ENCODE results near the gene STK25.
A peak's percentile ranks its signal among the peaks of the same experiment; 100 is the strongest.

STK25 gene

DNA sequence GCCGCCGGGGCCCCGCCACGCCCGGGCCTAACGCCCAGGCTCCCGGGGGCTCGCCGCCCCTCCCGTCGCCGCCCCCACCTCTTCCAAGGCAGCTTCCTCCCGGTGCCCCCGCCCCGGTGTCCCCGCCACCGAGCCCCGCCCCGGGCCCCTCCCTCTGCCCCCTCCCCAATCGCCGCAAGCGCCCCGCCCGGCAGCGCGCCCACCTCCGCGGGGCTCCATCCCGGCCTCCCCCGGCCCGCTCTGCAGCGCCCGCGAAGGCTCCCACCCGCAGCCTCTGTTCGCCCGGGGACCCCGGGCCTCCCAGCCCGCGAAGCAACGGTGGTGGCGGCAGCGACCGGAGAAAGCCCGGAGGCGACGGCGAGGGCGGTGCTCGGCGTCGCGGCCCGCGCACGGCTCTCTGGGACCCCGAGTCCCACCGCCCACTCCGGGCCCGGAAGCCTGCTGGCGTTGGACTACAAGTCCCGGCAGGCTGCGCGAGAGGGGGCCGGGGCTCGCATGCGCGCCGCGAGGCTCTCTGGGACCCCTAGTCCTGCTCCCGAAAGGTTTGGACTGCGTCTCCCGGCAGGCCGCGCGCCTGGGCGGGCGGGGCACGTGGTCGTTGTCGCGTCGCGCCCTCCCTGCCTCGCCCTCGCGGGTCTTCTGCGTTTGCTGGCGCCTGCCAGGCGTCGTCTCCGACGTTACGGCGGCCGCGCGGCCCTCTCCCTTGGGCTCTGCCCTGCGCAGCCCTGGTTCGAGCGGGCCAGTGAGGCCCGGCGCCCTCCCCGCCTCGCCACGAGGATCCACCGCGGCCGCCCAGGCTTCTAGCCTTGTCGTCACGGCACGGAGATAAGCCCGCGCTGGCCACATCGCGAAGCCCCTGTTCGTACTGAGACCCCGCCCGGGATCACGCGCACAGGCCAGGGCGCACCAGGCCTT, at the start of gene STK25:
TSS of gene STK25 (minus strand) at position 345 of the 915 bp plus-strand sequence. CDS start 549 bp downstream, outside the sequence.
- H3K36me3 Mint-ChIP-seq = no peaks in the 10 kb centered on the region
- H3K4me3 Mint-ChIP-seq = peak within 1 kb of the TSS; percentile 87
- ATAC-seq = peak; percentile 97
- H3K9me3 Mint-ChIP-seq = no peaks in the 10 kb centered on the region
- H3K27me3 Mint-ChIP-seq = no peaks in the 10 kb centered on the region
- H3K4me1 Mint-ChIP-seq = peaks cover 47% of the 10 kb centered on the region
- peak within 1 kb of the TSS; percentile 72 for H3K27ac Mint-ChIP-seq

DNA sequence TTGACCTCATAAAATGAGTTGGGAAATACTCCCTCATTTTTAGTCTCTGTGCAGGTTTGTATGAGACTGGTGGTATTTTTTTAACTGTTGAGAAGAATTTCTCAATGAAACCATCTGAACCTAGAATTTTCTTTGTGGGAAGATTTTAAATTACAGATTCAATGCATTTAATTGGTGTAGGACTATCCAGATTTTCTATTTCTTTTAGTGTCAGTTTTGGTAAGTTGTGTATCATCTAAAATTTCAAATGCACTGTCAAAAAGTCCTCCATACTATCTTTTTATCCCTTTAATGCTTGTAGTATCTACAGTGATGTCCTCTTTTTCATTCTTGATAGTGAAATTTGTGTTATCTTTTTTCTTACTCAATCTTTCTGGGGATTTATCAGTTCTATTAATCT, 48.4 kb upstream of the STK25 start:
- Mint-ChIP-seq H3K4me3 (no peak overlapping the region), H3K9me3 (peaks cover 13% of the 10 kb centered on the region), H3K36me3 (peaks cover 11% of the 10 kb centered on the region), H3K27ac (no peak overlapping the region), H3K27me3 (peaks cover 80% of the 10 kb centered on the region), H3K4me1 (peaks cover 7% of the 10 kb centered on the region)
- ATAC-seq = no peak

DNA sequence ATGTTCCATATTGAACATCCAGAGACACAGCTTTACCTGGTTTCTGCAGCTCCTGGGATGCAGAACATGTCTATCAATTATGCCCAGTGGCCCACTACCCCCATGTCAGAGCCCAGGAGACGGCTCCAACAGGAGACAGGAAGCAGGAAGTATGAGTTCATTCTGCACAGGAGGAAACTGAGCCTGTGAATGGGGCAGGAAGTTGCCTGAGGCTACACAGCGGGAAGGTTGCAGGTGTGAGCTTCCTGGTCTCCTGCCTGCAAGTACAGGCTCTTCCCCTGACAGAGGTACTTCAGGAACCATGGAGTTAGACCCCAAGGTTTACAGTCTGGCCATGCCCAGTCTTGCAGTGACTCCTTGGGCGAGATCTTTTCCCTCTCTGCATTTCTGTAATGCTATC, 47.3 kb upstream of the STK25 start:
- Mint-ChIP-seq H3K27ac (no peak overlapping the region), H3K27me3 (peaks cover 83% of the 10 kb centered on the region), H3K4me3 (no peak overlapping the region), H3K4me1 (peaks cover 7% of the 10 kb centered on the region), H3K9me3 (peaks cover 13% of the 10 kb centered on the region), H3K36me3 (peaks cover 11% of the 10 kb centered on the region)
- ATAC-seq = no peak

DNA sequence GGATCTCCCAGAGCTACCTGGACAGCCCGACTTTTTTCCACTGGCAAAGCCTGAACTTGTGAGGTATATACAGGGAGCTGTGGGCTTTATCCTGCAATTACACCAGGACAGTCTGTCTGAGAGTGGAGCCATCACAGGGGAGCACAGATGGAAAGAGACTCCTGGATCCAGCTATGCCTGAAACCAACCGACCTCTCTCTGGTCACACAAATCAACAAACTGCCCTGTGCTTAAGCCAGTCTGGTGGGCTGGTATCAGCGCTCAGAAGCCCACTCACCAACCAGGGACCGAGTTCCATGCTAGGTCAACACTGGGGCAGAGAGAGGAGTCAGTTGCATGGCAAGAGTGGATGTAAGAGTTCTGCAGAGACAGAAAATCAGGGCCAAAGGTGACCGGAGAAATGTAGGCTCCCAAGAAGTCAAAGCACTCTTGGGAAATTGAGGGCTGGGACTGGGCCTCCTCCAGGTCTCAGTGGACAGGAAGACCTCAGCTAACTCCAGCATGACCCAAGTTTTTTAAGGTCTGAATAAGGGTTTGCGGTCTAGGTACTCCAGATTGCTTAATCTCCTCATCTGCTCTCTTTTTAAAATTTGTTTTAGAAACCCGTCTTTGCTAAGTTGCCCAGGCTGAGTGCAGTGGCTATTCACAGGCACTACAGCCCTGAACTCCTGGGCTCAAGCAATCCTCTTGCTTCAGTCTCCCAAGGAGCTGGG, 46.4 kb upstream of the STK25 start:
- ATAC-seq = no peak
- peaks cover under 1% of the 10 kb centered on the region for H3K4me1 Mint-ChIP-seq
- H3K36me3 Mint-ChIP-seq = peaks cover 11% of the 10 kb centered on the region
- H3K27me3 Mint-ChIP-seq = peaks cover 74% of the 10 kb centered on the region
- peaks cover 13% of the 10 kb centered on the region for H3K9me3 Mint-ChIP-seq
- no peak overlapping the region for H3K27ac Mint-ChIP-seq
- H3K4me3 Mint-ChIP-seq = no peak overlapping the region

DNA sequence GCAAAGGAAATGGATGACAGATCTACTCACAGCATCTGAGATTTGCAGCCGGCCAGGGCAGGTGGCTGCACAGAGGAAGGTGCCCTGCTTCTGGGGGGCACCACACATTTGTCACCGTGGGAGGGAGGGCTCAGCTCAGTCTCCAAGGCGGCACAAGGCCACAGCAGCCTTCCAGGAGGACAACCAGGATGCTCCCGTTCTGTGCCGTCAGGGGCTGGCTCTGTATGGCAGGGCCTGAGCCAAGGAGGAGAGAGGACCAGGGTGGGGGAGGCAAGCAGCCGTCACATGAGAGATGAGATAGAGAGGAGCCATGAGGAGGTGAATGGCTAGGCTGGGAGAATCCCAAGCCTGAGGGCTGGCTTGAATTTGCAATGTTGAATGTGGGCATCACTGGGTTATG, 45.6 kb upstream of the STK25 start:
- peaks cover 13% of the 10 kb centered on the region for H3K9me3 Mint-ChIP-seq
- H3K27ac Mint-ChIP-seq = no peak overlapping the region
- peaks cover 72% of the 10 kb centered on the region for H3K27me3 Mint-ChIP-seq
- H3K36me3 Mint-ChIP-seq = peaks cover 11% of the 10 kb centered on the region
- H3K4me3 Mint-ChIP-seq = no peak overlapping the region
- H3K4me1 Mint-ChIP-seq = no peaks in the 10 kb centered on the region
- ATAC-seq = no peak

DNA sequence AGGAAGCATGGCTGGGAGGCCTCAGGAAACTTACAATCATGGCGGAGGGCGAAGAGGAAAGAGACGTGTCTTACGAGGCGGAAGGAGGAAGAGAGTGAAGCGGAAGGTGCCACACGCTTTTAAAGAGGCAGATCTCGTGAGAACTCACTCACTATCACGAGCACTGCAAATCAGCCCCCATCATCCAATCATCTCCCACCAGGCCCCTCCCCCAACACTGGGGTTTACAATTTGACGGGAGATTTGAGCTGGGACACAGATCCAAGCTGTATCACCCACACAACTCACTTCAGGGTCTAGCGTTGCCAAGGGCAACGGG, 45.1 kb upstream of the STK25 start:
- H3K4me3 Mint-ChIP-seq = no peak overlapping the region
- H3K9me3 Mint-ChIP-seq = peaks cover 13% of the 10 kb centered on the region
- no peak overlapping the region for H3K27ac Mint-ChIP-seq
- peaks cover 11% of the 10 kb centered on the region for H3K36me3 Mint-ChIP-seq
- no peaks in the 10 kb centered on the region for H3K4me1 Mint-ChIP-seq
- ATAC-seq = no peak
- peaks cover 69% of the 10 kb centered on the region for H3K27me3 Mint-ChIP-seq

DNA sequence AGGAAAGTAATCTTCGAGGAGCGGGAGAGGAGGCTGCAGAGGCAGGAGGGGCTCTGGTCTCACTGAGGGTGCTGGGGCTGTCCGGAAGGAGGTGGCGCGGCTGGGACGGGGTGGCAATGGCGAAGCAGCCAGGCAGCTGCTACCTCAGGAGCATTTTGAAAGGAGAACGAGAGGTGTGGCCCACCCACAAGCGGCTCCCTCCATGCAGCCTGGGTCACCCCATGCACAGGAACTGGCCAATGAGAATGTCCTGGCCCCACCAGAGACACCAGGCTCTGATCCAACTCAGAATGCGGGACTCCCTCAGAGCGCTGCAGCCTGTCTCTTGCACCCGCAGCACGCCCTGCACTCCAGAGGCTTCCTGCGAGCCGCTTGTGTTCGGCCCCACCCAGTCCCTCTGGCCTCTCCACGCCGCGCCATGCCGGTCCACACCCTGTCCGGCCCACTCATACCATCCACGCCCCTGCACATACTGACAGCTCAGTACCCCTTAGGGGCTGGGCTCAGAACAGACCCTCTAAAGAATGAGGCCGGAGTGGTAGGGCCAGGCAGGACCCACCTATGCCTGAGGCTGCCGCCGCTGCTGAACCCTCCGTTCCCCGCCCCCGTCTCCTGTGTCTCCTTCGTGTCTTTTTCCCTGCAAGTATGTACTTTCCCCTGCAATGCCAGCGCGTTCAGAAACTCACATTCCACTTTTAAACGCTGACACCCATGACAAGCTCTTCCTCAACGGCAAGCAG, 43.8 kb upstream of the STK25 start:
- H3K27ac Mint-ChIP-seq = no peak overlapping the region
- no peaks in the 10 kb centered on the region for H3K4me1 Mint-ChIP-seq
- no peak for ATAC-seq
- peaks cover 56% of the 10 kb centered on the region for H3K27me3 Mint-ChIP-seq
- H3K36me3 Mint-ChIP-seq = no peaks in the 10 kb centered on the region
- H3K9me3 Mint-ChIP-seq = peaks cover 6% of the 10 kb centered on the region
- H3K4me3 Mint-ChIP-seq = no peak overlapping the region

DNA sequence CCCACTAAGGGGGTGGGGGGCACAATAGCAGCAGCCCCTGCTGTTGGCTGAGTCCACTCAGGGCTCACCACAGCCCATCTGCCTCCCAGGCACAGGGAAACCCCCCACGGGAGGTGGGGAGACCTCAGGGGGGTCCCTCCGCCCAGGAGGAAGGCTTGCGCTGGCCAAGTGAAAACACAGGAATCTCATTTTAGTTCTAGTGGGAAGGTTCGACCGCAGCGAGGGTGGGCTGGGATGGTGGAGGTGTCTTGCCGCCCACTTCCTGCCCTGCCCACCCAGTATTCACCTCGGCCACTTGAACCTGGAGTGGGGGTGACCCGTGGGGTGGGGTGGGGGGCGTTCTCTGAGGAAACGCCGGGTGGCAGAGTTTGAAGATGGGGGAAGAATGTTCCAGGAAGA, 43.2 kb upstream of the STK25 start:
- no peak for ATAC-seq
- H3K27me3 Mint-ChIP-seq = peaks cover 50% of the 10 kb centered on the region
- H3K36me3 Mint-ChIP-seq = no peaks in the 10 kb centered on the region
- no peak overlapping the region for H3K4me3 Mint-ChIP-seq
- no peak overlapping the region for H3K27ac Mint-ChIP-seq
- H3K9me3 Mint-ChIP-seq = peaks cover 3% of the 10 kb centered on the region
- no peaks in the 10 kb centered on the region for H3K4me1 Mint-ChIP-seq

DNA sequence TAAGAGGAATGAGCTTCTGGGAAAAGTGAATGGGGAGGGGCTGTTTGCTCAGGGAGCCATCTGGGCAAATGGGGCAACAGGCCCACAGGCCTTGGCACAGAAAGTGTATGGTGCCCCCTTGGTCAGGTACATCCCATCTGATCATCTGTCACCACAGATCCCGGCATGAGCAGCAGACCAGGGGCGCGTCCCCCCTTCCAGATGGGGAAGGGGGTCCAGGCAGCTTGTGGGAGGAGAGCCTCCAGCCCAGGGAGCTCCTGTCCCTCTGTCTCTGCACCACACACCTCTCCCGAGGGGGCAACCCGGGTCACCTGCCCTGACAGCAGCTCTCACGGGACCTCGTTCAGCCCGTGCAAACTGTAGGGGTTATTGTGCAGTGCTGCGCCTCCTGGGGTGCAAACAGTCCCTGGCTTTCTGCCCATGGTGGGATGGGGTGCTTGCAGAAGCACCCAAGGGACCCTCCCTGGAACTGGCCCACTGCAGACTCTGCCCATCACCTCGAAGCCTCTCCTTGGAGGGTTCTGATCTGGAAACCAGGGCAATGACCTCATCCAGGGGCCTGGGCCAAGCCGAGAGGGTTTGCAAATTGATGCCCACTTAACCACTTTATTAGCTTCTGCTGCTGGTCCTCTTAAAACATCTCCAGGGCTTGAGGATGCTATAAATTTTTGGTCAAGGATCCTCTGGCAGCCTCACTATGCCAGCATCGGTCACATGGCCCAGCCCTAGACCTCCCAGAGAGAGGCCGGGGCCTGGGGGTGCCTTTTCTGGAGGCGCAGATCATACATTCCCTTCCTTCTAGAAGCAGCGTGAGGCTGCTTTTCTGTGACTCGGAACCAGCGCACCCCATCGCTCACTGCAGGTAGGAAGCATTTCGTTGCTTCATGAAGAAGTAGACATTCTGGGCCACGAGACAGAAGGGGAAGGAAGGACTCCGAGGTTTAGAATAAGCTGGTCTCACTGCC, 42.5 kb upstream of the STK25 start:
- no peak for ATAC-seq
- H3K27ac Mint-ChIP-seq = no peak overlapping the region
- no peak overlapping the region for H3K4me3 Mint-ChIP-seq
- H3K9me3 Mint-ChIP-seq = peaks cover 3% of the 10 kb centered on the region
- H3K4me1 Mint-ChIP-seq = no peaks in the 10 kb centered on the region
- peaks cover 49% of the 10 kb centered on the region for H3K27me3 Mint-ChIP-seq
- H3K36me3 Mint-ChIP-seq = no peaks in the 10 kb centered on the region

DNA sequence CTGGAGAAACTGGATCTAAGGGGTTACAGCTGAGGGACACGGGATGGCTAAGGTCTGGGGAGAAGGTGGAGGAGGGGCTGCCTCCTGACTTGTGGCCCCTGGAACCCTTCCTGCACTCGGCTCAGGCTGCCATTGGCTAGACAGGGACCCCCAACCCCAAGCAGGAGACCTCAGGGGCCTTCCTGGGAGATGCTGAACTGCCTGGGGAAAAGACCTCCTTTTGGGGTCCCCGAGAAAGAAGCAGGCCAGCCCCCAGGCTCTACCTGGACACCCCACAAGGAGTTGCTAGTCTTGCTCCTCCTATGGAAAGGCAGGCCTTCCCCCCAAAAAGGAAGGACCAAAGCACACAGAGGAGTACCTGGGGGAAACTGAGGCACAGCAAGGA, 40.1 kb upstream of the STK25 start:
- Mint-ChIP-seq H3K27ac (no peak overlapping the region), H3K36me3 (no peaks in the 10 kb centered on the region), H3K27me3 (peaks cover 26% of the 10 kb centered on the region), H3K4me3 (no peak overlapping the region), H3K4me1 (no peaks in the 10 kb centered on the region), H3K9me3 (peaks cover 3% of the 10 kb centered on the region)
- ATAC-seq = no peak

DNA sequence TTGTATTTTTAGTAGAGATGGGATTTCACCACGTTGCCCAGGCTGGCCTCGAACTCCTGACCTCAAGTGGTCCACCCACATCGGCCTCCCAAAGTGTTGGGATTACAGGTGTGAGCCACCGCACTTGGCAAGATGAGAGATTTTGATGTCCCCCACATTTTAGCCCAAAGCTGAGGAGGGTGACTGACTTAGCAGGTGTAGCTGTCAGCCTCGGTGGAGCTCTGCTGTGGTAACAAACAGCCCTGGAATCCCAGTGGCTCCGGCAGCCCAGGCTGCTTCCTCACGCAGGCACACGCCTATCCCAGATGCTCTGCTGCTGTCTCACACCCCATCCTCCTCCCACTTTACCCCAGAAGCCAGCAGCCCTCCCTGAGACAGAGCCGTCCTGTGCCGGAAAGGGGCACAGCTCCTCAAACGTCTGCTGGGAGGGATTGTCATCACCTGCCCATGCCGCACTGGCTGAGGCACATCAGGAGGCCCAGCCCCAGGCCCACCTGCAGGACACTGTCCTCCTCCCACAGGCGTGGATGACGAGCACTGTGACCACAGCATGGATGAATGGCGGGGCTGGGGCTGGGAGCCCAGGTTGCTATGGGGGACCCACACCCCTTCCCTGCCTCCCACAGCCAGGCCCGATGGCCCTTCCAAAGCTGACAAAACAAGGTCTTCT, 39.5 kb upstream of the STK25 start:
- no peak for ATAC-seq
- peaks cover 26% of the 10 kb centered on the region for H3K27me3 Mint-ChIP-seq
- H3K27ac Mint-ChIP-seq = no peak overlapping the region
- H3K36me3 Mint-ChIP-seq = no peaks in the 10 kb centered on the region
- H3K9me3 Mint-ChIP-seq = no peaks in the 10 kb centered on the region
- H3K4me1 Mint-ChIP-seq = no peaks in the 10 kb centered on the region
- no peak overlapping the region for H3K4me3 Mint-ChIP-seq

DNA sequence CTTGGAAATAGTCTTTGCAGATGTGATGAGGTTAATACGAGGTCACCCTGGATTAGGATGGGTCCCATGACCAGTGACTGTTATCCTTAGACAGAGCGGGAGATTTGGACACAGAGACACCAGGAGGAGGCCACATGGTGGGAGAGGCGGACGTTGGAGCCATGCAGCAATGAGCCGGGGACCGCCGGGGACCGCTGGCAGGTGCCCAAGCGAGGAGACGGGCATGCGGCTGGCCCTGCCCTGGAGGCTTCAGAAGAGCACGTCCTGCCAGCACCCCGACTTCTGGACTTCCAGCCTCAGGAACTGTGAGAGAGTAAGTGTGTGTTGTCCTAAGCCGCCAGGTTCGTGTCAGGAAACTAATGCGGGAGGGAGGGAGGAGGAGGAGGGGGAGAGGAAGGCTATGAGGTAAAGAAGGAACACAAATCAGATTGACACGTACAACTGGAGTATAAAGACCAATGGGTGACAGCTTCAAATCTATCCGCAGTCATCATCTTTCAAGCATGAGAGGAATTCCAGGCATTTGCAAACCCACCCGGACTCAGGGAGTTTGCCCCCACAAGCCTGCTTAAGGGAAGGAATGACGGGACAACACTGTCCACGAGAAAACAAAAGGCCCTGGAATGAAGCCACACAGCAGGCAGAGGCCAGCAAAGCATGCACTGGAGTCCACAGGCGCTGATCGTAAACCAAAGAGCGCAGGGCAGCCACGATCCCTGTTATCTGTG, 38.6 kb upstream of the STK25 start:
- H3K4me3 Mint-ChIP-seq = no peak overlapping the region
- no peak for ATAC-seq
- H3K27me3 Mint-ChIP-seq = peaks cover 18% of the 10 kb centered on the region
- no peaks in the 10 kb centered on the region for H3K4me1 Mint-ChIP-seq
- H3K36me3 Mint-ChIP-seq = no peaks in the 10 kb centered on the region
- no peaks in the 10 kb centered on the region for H3K9me3 Mint-ChIP-seq
- no peak overlapping the region for H3K27ac Mint-ChIP-seq

DNA sequence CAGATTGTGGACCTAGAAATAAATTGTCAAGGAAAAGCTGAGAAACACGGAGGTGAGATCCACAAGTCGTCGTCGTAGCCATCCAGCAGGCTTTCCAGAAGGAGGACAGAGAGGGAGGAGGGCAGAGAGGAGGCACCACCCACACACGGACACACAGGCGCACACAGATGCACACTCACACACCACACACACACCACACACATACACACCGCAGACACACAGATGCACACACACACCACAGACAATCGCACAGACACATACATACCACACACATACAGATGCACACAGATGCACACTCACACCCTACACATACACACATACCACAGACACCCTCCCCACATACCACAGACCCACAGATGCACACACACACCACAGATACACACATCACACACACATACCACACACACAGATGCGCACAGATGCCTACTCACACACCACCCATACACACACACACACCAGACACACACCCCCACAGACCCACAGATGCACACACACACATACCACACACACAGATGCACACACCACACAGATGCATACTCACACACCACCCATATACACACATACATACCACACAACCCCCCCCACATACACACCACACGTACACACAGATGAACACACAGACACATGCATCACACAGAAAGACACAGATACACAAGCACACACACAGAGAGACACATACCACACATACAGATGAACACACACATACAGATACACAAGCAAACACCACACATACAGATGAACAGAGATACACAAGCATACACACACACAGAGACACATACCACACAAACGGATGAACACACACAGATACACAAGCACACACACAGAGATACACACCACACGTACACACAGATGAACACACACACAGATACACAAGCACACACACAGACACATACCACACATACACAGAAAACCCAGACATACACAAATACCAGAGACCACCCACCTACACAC, 37.4 kb upstream of the STK25 start:
- H3K4me3 Mint-ChIP-seq = no peak overlapping the region
- no peaks in the 10 kb centered on the region for H3K36me3 Mint-ChIP-seq
- peaks cover 10% of the 10 kb centered on the region for H3K27me3 Mint-ChIP-seq
- no peaks in the 10 kb centered on the region for H3K9me3 Mint-ChIP-seq
- no peak for ATAC-seq
- H3K4me1 Mint-ChIP-seq = peaks cover 1% of the 10 kb centered on the region
- H3K27ac Mint-ChIP-seq = no peak overlapping the region

Data from stimulated activated memory B cell treated with anti-CD40 and anti-IgM and Interleukin-4, amounts not matched to agents 10 μg/mL and 1 μg/mL and 100 μg/mL, for 72 hours (primary cell).